ENCODE measurements around the gene GLI3. TPM values are rescaled to one million over a fixed set of nuclear protein-coding genes. Genes with fewer than 3 reads are reported as not detected.

Gene GLI3
- total and polyA plus RNA-seq, 2 donors (not counting 1 experiment from before 2014, with no cell fraction given): 6.4 to 6.5 TPM

DNA sequence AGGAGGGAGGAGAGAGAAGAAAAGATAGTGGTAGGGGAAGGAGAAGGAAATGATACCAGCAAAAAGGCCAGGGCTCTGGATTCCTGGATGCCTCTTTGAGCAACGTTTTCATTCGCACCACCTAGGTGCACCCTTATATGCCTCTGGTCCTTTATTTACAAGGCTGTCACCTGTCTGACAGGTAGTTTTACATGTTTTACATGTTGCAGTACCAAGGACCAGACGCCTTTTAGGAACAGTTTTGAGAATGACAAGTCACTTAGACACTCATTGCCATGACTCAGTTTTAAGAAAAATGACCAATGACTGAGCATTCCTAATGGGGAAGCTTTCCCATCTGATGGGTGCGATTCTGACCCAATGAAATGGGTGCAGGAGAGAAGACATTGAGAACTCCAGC, 119.8 kb downstream of the GLI3 start:
- no peaks in the 10 kb centered on the region for H3K36me3 ChIP-seq (ENCODE audit: control insufficient read depth, insufficient read depth, low read length)
- no peak overlapping the region for H2AFZ ChIP-seq (ENCODE audit: low read length)
- no peaks in the 10 kb centered on the region for H4K20me1 ChIP-seq (ENCODE audit: control insufficient read depth, extremely low read depth, insufficient read depth, low read length)
- no peak for TF ChIP-seq EZH2 (IDR thresholded peaks at IDR 0.05; ENCODE audit: low read length, missing control alignments)
- no peak for TF ChIP-seq CTCF (conservative IDR thresholded peaks at IDR 0.05 in 1 of 2, IDR thresholded peaks at IDR 0.05 in 1 of 2; ENCODE audit: low read depth in 1 of 2, low read length in 2 of 2)
- H3K79me2 ChIP-seq (ENCODE audit: control insufficient read depth, insufficient read depth, low read length): no peaks in the 10 kb centered on the region
- no peaks in the 10 kb centered on the region for H3K27me3 ChIP-seq (ENCODE audit: control insufficient read depth, insufficient read depth, low read length)
- no peaks in the 10 kb centered on the region for H3K9me3 ChIP-seq (ENCODE audit: control insufficient read depth, insufficient read depth, low read depth, low read length)
- no peak for DNase-seq (ENCODE audit: low read depth in 2 of 2)
- no peak overlapping the region for H3K4me2 ChIP-seq (ENCODE audit: extremely low read depth, insufficient read depth, low read length)
- H3K9ac ChIP-seq (ENCODE audit: insufficient read depth, low read length): no peak overlapping the region
- no peak overlapping the region for H3K27ac ChIP-seq (ENCODE audit: insufficient read depth, low read length)
- no peaks in the 10 kb centered on the region for H3K4me1 ChIP-seq (ENCODE audit: control insufficient read depth, extremely low read depth, insufficient read depth, low read length)
- no peak overlapping the region for H3K4me3 ChIP-seq (replicated peaks in 1 of 4; ENCODE audit: control extremely low read depth in 1 of 4, insufficient read depth in 1 of 4, low read depth in 3 of 4, low read length in 4 of 4)

DNA sequence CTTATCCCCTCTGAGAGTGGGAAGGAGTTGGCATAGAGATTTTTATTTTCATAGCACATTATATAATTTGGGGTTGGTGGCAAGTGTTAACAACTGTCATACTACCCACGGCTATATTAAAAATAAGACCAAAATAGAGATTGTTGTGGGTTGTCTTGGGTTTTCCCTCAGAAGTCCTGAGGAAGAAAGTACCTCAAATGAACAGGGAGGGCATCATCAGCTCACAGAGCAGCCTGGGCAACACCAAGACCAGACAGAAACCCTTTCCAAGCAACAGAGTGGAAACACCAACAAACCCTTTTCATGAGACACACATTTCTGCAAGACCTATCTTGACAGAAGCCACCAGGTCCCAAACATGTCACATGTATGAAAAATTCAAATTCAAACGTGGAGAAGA, 121.2 kb downstream of the GLI3 start:
- Histone ChIP-seq H3K4me1 (ENCODE audit: control insufficient read depth, extremely low read depth, insufficient read depth, low read length) (no peaks in the 10 kb centered on the region), H3K9ac (ENCODE audit: insufficient read depth, low read length) (no peak overlapping the region), H3K27me3 (ENCODE audit: control insufficient read depth, insufficient read depth, low read length) (no peaks in the 10 kb centered on the region), H3K79me2 (ENCODE audit: control insufficient read depth, insufficient read depth, low read length) (no peaks in the 10 kb centered on the region), H2AFZ (ENCODE audit: low read length) (no peak overlapping the region), H3K4me2 (ENCODE audit: extremely low read depth, insufficient read depth, low read length) (no peak overlapping the region), H3K27ac (ENCODE audit: insufficient read depth, low read length) (no peak overlapping the region), H4K20me1 (ENCODE audit: control insufficient read depth, extremely low read depth, insufficient read depth, low read length) (no peaks in the 10 kb centered on the region), H3K36me3 (ENCODE audit: control insufficient read depth, insufficient read depth, low read length) (no peaks in the 10 kb centered on the region), H3K4me3 (replicated peaks in 1 of 4; ENCODE audit: control extremely low read depth in 1 of 4, insufficient read depth in 1 of 4, low read depth in 3 of 4, low read length in 4 of 4) (no peak overlapping the region), H3K9me3 (ENCODE audit: control insufficient read depth, insufficient read depth, low read depth, low read length) (no peaks in the 10 kb centered on the region)
- DNase-seq (ENCODE audit: low read depth in 2 of 2): no peak
- no peak for TF ChIP-seq EZH2 (IDR thresholded peaks at IDR 0.05; ENCODE audit: low read length, missing control alignments)
- TF ChIP-seq CTCF (conservative IDR thresholded peaks at IDR 0.05 in 1 of 2, IDR thresholded peaks at IDR 0.05 in 1 of 2; ENCODE audit: low read depth in 1 of 2, low read length in 2 of 2): no peak

GRCh38 chr7:42110333-42110732, 126.7 kb downstream of the GLI3 start:
- Histone ChIP-seq H4K20me1 (ENCODE audit: control insufficient read depth, extremely low read depth, insufficient read depth, low read length) (no peaks in the 10 kb centered on the region), H3K9me3 (ENCODE audit: control insufficient read depth, insufficient read depth, low read depth, low read length) (no peaks in the 10 kb centered on the region), H2AFZ (ENCODE audit: low read length) (no peak overlapping the region), H3K4me3 (replicated peaks in 1 of 4; ENCODE audit: control extremely low read depth in 1 of 4, insufficient read depth in 1 of 4, low read depth in 3 of 4, low read length in 4 of 4) (no peak overlapping the region), H3K79me2 (ENCODE audit: control insufficient read depth, insufficient read depth, low read length) (no peaks in the 10 kb centered on the region), H3K9ac (ENCODE audit: insufficient read depth, low read length) (no peak overlapping the region), H3K36me3 (ENCODE audit: control insufficient read depth, insufficient read depth, low read length) (no peaks in the 10 kb centered on the region), H3K4me1 (ENCODE audit: control insufficient read depth, extremely low read depth, insufficient read depth, low read length) (peaks cover 13% of the 10 kb centered on the region), H3K27ac (ENCODE audit: insufficient read depth, low read length) (no peak overlapping the region), H3K4me2 (ENCODE audit: extremely low read depth, insufficient read depth, low read length) (no peak overlapping the region), H3K27me3 (ENCODE audit: control insufficient read depth, insufficient read depth, low read length) (no peaks in the 10 kb centered on the region)
- TF ChIP-seq CTCF (conservative IDR thresholded peaks at IDR 0.05 in 1 of 2, IDR thresholded peaks at IDR 0.05 in 1 of 2; ENCODE audit: low read depth in 1 of 2, low read length in 2 of 2): no peak
- TF ChIP-seq EZH2 (IDR thresholded peaks at IDR 0.05; ENCODE audit: low read length, missing control alignments): no peak
- no peak for DNase-seq (ENCODE audit: low read depth in 2 of 2)

All from fibroblast of lung (primary cell).